GM18909 (cell line): ENCODE data around the gene PCP2.
"Not testable (repeated sequence)": the region's sequence is repeated elsewhere in the genome, so short reads cannot be mapped to it uniquely, and the experiment has no call there.

Experiments used
- ATAC-seq: cut with Tn5 transposase; IDR thresholded peaks from one replicate; pipeline ENCODE4 v1.9.1; 2021; ENCODE audit warnings: mild to moderate bottlenecking; ENCODE audit not compliant: unreplicated experiment, poor library complexity

PCP2 gene

GRCh38 chr19:7662657-7663056 is 29.1 kb upstream of the PCP2 start:
- no peak for ATAC-seq

GRCh38 chr19:7661744-7662538 is 28.4 kb upstream of the PCP2 start:
- ATAC-seq, result no peak

- peak; percentile 64 for ATAC-seq
Observed at GRCh38 chr19:7658219-7658686, 24.7 kb upstream of the PCP2 start.

- ATAC-seq, result no peak
Observed at GRCh38 chr19:7657131-7657751, 23.7 kb upstream of the PCP2 start.

GRCh38 chr19:7655581-7655980 is 22.1 kb upstream of the PCP2 start:
- ATAC-seq, result no peak

GRCh38 chr19:7654401-7654800 is 20.9 kb upstream of the PCP2 start:
- no peak for ATAC-seq

GRCh38 chr19:7652061-7652641 is 18.6 kb upstream of the PCP2 start:
- no peak for ATAC-seq

- ATAC-seq, result no peak
Observed at GRCh38 chr19:7650148-7650547, 16.6 kb upstream of the PCP2 start.

- ATAC-seq, result no peak
Observed at GRCh38 chr19:7648265-7649014, 14.9 kb upstream of the PCP2 start.

- ATAC-seq, result no peak
Observed at GRCh38 chr19:7647156-7647555, 13.6 kb upstream of the PCP2 start.

- ATAC-seq, result no peak
Observed at GRCh38 chr19:7646426-7646700, 12.8 kb upstream of the PCP2 start.

GRCh38 chr19:7645656-7646425 is 12.3 kb upstream of the PCP2 start:
- no peak for ATAC-seq

GRCh38 chr19:7645163-7645562 is 11.6 kb upstream of the PCP2 start:
- no peak for ATAC-seq

GRCh38 chr19:7644550-7644877 is 11.0 kb upstream of the PCP2 start:
- no peak for ATAC-seq

- not testable (repeated sequence) for ATAC-seq
Observed at GRCh38 chr19:7643629-7644549, 10.4 kb upstream of the PCP2 start.

- ATAC-seq, result no peak
Observed at GRCh38 chr19:7643031-7643415, 9.5 kb upstream of the PCP2 start.

GRCh38 chr19:7642295-7643030 is 8.9 kb upstream of the PCP2 start:
- no peak for ATAC-seq

GRCh38 chr19:7641290-7642276 is 8.1 kb upstream of the PCP2 start:
- no peak for ATAC-seq
